GM19395 (cell line): ENCODE measurements around the gene ROCK2.

ENCODE experiments used
- ATAC-seq: cut with Tn5 transposase; IDR thresholded peaks from one replicate; pipeline ENCODE4 v1.9.1; 2021; ENCODE audit warnings: mild to moderate bottlenecking, moderate library complexity; ENCODE audit not compliant: unreplicated experiment

ROCK2 gene

DNA sequence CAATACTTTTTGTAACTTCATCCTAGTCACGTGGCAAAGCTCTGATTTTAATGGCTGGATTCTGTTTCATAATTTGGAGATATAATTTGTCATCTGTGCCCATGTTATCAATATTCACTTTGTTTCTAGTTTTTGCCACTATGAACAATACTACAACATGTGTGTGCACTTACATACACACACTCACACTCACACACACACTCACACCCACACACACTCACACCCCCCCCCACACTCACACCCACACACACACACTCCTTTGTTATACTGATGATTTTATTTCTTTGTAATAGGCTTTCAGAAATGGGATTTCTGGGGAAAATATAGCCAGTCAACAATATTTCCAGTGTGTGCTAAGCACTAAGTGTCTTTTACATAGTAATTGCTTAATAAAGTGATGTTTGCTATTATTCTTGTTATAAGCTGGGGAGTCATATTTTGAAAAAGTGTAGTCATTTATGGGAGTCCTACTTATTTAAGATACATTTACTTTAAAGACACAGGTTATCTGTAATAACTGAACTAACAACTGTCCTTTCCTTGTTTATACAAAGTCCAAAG is 22.8 kb upstream of the ROCK2 start:
- no peak for ATAC-seq

DNA sequence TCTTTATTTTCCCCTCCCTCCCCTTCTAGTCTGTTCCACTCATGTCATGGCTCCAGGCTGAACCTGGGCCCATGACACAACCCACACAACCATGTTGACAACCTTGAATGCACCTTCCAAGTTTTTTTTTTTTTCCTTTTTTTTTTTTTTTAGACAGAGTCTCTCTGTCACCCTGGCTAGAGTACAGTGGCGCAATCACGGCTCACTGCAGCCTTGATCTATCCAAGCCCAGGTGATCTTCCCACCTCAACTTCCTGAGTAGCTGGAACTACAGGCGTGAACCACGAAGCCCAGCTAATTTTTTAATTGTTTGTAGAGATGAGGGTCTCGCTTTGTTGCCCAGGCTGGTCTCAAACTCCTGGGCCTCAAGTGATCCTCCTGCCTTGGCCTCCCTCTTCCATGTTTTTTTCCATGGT is 21.9 kb upstream of the ROCK2 start:
- ATAC-seq: no peak

DNA sequence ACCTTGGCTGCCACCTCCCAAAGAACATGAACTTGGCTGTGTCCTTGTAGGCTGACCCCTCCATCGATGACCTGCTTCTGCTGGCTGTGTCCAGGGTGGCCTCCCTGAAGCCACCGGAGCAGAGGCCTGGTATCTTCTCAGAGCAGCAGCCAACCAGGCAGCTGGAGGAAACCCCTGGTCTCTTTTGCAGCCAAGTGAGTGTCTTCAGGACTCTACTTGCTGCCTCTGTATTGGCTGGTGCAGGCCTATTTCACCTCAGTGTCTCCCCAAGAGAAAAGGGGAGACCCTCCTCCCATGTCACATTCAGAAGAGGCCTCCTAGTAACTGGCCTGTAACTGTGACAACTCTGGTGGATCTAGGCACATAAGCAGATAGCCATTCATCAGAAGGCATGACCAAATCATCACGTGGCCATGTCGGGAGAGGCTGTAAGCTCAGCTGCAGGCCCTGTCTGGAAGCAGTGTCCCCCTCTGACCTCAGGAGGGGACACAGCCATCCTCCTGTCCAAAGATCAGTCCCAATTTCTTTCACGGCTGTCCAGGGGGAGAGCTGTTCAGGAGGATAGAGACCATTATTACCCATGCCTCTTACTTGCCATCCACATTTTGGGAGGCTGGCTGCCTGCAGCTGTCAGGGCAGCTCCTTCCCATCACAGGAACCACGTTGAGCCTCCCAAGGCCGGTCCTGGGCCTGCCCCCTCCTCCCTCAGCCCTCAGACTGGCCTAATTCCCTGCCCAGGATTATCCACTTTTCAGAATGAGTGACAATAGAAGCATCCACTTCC is 20.9 kb upstream of the ROCK2 start:
- no peak for ATAC-seq

DNA sequence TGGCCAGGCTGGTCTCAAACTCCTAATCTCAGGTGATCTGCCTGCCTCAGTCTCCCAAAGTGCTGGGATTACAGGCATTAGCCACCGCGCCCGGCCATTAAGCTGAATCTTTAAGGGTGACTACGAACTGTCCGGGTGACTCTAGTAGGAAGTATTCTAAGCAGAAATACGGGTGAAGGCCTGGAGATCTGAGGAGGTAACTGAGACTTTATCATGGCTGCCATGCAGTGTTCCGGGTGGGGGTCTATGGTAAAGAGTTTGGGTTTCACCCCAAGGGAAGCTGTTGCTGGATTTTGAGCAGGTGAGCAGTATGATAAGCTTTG is 20.1 kb upstream of the ROCK2 start:
- no peak for ATAC-seq

DNA sequence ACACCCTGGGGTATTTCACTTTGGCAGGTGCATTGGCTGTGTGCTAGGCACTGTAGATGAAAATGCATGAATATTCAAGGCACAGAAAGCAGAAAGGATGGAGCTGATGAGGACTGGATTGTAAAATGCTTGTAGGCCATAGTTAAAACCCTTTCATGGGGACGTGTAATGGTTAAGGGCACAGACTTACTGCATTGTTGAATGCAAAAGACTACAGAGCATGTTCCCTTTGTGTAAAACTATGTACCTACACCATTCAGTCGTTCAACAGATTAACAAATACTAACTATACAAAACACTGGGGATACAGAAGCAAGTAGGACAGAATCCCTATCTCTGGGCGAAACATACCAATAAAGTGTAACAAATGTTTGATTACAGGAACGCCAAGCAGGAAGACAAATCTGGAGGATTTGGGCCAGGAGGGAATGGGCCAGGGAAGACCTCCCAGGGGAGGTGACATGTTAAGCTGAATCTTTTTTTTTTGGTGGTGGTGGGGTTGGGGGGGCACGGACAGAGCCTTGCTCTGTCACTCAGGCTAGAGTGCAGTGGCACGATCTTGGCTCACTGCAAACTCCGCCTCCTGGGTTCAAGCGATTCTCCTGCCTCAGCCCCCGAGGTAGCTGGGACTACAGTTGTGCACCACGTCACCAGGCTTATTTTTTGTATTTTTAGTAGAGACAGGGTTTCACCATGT is 19.6 kb upstream of the ROCK2 start:
- ATAC-seq: no peak

DNA sequence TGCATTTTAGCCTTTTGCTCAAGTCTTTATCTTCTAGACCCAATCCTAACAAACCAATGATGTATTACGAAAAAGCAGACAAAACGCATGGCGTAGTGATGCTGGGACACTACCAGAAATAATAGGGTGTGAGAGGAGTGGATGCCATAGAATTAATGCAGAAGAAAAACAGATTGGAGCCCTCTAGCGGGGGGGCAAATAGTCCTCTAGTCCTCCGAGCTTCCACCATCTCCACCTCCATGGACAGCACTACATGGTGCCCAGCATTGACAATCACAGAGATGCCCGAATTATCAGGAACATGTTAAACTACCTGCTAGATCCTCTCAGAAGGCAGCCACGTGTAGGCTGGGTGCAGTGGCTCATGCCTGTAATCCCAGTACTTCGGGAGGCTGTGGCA is 15.4 kb upstream of the ROCK2 start:
- ATAC-seq: no peak

DNA sequence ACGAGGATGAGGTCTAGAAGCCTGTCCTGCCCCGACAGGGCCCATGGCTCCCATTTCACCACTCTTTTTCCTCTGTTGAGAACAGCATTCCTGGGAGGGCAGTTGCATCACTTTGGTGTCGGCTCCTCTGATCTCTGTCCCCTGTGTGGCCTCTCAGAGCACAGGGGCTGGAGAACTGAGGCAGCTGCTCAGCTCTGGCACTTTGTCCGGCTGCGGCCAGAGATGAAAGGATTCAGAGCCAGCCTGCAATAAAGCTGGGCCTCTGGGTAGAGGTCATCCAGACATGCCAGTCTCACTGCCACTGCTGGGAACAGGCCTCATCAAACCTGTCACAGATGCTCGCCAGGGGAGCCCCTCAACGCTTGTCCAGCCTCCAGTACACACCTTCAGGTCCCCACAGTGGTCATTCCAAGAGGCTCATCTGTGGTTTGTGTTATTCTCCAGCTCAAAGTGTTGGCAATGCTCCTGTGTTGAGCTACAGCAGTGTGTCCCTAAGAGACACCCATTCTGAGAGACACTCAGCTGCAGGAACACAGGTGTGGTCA is 13.1 kb upstream of the ROCK2 start:
- ATAC-seq: no peak

DNA sequence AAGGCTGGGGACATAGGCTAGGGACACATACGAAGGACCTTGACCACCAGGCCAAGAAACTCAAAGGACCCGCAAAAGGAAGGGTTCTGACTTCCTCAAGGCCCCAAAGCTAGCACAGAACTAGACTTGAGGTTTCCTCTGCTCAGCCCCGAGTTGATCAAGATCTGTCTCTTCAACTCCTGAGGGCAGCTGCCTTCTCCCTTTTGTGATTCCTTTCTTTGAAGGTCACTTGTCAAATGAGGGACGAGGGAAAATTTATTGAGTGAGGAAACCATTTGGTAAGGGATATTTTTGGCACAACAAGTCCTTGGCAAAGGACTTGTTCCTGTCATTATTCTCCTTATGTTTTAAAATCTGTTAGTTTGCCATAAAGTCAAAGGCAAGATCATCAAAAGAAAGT is 12.3 kb upstream of the ROCK2 start:
- ATAC-seq: no peak

DNA sequence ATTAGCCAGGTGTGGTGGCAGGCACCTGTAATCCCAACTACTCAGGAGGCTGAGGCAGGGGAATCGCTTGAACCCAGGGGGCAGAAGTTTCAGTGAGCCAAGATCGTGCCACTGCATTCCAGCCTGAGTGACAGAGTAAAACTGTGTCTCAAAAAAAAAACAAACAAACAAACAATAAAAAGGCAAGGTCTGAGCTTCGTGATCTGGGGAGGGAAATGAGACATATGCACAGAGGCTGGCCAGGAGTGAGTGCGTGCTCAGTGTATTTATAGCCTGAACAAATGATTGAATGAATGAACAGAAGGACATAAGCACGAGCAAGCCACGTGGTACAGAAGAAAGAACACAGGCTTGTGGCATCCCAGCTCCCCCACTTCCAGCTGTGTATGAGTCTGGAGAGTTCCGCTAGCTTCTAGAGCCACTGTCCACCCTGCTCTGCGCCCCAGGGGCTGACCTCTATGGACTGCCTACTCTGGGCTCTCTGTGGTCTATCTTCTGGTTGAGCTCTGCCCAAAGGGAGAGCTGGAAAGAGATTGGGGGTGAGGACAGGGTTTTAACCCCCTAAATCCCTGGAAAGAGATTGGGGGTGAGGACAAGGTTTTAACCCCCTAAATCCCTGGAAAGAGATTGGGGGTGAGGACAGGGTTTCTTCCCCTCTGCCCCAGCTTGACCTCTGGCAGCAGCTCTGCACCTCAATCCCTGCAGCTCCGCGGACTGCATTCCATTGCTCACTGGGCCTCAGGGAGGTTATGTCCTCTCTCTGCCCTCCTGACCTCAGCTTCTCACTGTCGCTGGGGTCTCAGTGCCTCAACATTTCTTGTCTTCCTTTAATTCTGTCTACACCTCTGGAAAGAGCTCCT is 11.0 kb upstream of the ROCK2 start:
- no peak for ATAC-seq

DNA sequence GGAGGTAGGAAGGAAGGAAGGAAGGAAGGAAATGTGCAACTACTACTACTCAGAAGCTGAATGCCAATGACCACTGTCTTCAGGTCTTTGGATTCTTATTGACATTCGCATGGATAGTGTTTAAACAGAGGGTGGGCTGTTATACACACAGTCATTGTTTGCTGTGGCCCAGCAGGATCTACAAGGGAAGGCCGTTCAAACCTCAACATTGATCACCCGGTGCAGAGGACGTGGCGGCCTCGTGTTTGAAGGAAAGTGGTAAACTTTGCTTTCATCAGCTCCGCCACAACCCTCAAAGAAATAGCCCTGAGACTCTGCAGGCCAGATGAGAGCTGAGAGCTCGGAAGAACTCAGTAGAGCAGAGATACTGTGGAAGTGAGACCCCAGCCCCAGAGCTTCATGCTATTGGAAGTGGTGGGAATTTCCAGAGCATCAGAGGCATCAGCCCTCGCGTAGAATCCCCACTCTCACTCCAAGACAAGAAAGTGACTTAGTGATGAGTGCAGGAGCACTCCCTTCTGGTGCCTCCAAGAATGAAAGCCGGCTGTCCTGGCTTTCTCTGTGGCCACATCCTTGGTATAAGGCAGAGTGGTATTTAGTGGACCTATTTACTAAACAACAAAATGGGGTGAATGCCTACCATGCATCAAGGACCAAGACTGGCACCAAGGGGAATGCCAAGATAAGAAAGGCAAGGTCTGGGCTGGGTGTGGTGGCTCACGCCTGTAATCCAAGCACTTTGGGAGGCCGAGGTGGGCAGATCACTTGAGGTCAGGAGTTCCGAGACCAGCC is 10.1 kb upstream of the ROCK2 start:
- ATAC-seq: no peak

DNA sequence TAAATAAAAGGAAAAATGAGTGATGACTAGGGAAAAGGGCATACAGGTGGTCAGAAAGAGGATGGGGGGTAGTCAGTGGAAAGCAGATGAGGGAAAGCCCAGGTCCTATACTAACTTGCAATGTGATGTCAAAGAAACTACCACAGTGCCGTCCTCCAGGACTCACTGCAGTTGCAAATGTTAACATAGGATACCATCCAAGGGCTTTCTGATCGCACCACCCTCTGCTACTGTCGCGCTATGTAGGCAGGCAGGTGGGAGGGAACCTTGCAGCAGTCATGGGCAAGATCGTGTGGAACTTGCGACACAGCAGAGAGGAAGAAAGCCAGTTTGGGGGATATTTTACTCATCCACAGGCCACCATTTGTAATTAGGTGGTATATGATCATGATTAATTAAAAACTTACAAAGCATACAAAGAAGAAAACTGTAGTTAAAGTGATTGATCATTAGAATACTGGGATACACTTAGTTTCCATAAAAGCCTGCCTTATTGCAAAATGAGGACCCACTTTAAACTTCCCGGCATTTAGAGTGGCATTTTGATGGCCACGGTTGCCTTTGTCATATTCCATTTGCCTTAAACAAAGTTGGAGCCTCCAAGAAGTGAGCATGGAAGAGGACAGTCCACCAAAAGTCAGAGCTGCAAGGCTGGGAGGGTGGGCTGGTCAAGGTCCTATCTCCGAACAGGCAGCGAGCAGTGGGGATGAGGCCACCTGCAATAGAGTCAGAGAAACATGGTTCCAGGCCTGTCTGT is 8.5 kb upstream of the ROCK2 start:
- ATAC-seq: no peak

DNA sequence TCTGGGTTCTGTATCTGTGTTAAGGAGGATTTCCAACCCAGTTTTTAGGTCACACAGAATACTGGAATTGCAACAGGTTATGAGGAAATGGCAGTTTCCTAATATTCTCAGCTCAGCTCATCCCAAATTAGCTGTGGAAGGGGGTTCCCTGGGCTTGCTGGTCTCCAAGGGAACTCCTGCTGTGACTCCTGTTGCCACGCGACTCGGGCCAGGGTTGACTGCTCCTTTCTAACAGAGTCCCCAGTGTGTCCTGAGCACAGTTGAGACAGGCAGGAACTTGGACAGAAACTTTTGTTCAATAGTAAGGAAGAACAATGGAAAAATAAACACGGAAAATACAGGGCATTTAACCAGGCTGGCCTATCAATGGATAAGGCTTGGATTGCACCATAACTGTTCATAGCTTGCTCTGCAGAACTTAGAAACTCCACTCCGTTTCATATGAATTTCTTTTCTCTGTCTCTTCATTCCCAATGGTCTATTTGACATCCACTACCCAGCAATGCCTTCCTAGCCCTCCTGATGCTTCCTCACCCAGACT is 3.8 kb upstream of the ROCK2 start:
- ATAC-seq: no peak

DNA sequence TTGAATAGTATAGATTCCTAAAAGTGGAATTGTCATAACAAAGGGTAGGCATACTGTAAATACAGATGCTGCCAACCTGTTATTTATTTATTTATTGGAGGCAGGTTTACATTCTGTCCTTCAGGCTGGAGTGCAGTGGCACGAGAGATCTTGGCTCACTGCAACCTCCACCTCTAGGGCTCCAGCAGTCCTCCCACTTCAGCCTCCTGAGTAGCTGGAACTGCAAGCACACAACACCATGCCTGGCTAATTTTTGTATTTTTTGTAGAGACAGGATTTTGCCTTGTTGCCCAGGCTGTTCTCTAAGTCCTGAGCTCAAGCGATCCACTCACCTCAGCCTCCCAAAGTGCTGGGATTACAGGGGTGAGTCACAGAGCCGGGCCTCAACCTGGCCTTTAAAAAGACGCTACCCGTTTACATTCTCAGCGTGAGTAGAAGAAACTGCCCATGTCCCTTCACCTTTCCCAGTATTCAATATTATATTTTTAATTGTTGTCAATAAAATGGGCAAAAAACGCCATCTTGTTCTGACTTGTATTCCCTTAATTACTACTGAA is 3.0 kb upstream of the ROCK2 start:
- no peak for ATAC-seq

DNA sequence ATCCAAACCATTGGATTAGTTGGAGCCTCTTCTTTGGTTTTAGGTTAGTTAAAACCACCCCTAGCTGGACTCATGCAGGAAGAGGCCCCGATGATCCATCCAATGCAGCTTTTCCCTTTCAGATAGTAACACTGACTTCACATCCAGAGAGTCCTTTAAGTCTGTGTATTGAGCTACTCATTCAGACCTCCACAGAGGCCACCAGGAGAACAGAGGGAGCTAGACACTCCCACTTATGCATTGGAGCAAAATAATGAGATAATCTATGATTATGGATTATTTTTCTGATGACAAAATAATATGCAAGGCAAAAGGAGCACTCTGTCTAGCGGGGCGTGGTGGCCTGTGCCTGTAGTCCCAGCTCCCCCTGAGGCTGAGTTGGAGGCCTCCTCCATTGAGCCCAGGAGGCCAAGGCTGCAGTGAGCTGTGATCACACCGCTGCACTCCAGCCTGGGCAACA is 1.6 kb upstream of the ROCK2 start:
- no peak for ATAC-seq

DNA sequence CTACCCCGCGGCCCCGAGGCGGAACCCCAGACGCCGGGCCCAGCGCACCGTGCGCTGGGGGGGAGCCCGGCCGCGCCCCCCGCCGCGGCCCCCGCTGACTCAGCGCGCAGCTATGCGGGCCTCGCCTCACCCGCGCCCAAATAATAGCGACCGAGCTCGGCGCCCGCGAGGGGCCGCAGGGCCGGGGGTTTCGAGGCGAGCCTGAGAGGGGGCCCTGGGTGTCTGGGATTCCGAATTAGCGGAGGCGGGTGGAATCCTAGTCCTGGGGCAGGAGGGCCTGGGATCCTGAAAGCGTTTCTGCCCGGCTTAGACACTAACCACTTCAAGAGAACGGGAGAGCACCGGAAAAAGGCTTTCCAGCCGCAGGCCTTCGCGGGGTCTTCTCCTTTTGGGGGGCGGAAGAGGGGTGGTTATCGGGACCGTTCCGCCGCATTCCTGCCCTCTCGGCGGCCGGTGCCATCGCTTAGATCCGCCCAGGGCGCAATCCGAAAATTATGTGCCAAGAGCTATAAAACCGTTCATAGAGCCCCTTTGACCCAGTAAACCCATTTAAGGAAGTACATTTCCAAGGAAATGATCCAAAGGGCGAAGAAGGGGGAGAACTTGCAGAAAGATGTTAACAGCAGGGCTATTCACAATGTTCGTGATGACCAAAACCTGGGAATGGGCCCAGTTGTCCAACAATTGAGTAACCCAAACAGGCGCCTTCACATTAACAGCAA is 681 bp upstream of the ROCK2 start:
- ATAC-seq: peak; percentile 38

DNA sequence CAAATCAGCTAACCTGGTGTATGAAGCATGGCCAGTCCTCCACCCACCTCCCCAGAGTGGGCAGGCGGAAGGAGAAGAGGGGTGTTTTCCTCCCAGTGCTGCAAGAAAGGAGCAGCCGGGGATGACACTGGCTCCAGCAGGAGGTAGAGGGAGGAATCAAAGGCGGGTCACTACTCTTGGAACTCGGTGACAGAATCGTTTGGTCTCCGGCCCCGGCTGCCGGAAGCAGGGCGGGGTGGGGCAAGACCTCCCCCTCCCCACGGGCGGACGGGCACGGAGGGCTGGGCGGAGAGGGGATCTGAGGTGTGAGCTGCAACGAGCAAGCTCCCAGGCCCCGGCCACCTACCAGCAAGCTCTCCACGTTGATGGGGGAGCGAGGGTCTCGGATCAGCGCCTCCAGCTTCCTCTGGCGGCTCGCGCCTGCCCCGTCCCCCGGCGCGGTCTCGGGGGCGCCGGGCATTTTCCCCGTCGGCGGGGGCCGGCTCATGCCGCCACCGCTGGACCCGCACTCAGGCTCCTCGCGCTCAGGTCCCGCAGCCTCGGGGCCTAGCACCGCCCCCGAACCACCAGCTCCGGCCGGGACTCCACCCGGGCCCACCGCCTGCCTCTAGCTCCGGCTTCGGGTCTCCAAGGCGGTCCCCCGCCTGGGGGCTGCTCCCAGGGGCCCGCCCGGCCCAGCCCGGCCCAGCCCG is 640 bp downstream of the ROCK2 start:
- ATAC-seq: peak; percentile 43

DNA sequence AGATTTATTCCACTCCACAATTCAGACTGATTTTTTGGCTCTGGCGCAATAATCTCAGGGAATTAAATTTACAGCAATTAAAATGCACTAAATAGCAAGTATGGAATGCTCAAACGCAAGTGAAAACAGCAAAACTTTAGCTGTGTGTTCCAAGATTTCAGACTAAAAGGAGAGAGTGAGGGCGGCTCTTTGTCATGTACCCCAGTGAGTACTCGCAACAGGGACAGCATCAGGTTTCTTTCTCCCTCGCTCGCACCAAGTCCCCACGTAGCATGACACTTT is 1.1 kb downstream of the ROCK2 start:
- peak; percentile 35 for ATAC-seq
